HG02943 (cell line): ENCODE data around the gene MAP4.
"Not testable (repeated sequence)": the region's sequence is repeated elsewhere in the genome, so short reads cannot be mapped to it uniquely, and the experiment has no call there.

Experiments used
- ATAC-seq: cut with Tn5 transposase; IDR thresholded peaks from one replicate; pipeline ENCODE4 v1.9.1; 2021; ENCODE audit warnings: mild to moderate bottlenecking, low read depth, moderate library complexity; ENCODE audit not compliant: unreplicated experiment

MAP4 gene

DNA sequence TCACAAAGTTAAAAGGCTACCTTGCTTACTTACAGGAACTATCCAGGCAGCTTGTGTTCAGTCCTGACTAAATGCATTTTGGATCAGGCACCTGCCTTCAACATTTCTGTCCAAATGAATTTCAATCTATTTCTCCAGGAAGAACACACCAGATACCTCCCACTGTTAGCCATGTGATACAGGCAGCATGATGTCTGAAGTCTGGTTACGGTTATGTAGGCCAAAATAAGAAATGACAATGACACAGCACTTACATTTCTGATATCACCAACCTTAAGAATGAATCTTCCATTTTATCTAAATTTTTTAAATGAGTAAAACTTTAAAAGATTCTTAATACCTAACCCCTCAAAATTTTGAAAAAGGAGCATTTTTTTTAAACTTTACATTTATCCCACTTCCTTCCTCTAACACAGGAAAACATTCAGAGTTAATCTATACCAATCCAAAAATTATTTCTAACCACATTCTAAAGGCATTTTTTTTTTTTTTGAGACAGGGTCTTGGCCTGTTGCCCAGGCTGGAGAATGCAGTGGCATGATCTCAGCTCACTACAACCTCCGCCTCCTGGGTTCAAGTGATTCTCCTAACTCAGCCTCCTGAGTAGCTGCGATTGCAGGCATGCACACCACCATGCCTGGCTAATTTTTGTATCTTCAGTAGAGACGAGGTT is at the start of gene MAP4:
MAP4 (minus strand) TSS at position 116 of the 673 bp plus-strand sequence. CDS start 17,556 bp downstream, outside the sequence.
- no peak for ATAC-seq

DNA sequence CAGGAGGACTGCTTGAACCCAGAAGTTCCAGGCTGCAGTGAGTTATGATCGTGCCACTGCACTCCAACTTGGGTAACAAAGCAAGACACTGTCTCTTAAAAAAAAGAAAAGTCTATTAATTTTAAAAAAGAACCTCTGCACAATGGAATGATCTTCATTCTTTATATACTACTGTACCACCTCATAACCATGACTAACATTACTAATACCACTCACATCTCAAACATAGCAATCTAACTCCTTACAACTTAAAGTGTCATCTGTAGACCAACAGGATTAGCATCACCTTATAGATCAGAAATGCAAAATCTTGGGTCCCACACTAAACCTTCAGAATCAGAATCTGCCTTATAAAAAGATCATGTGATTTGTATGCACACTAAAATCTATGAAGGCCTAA is 48.8 kb upstream of the MAP4 start:
- ATAC-seq: no peak

- ATAC-seq: no peak
Measured at GRCh38 chr3:48064292-48064829, 48.1 kb upstream of the MAP4 start.

GRCh38 chr3:48061586-48061985 is 45.4 kb upstream of the MAP4 start:
- ATAC-seq: not testable (repeated sequence)

DNA sequence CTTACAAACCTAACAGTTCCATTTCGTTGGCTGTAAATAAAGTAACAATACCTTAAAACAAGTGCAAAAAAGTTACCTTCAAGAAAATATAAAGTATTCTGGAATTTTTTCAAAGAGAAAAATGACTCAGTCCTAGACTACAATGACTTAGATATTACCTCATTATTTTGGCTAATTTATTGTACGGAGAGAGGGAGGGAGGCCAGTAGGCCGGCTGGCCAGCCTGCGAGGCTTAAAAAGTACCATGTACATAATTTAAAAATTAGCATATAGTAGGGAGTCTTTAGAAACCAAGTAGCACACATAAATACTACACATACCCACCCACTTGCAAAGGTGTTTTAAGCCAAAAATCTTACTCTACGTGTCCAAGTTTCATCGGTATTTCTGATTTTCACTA is 41.9 kb upstream of the MAP4 start:
- ATAC-seq: no peak

- ATAC-seq: no peak
Measured at GRCh38 chr3:48057521-48057920, 41.3 kb upstream of the MAP4 start.

DNA sequence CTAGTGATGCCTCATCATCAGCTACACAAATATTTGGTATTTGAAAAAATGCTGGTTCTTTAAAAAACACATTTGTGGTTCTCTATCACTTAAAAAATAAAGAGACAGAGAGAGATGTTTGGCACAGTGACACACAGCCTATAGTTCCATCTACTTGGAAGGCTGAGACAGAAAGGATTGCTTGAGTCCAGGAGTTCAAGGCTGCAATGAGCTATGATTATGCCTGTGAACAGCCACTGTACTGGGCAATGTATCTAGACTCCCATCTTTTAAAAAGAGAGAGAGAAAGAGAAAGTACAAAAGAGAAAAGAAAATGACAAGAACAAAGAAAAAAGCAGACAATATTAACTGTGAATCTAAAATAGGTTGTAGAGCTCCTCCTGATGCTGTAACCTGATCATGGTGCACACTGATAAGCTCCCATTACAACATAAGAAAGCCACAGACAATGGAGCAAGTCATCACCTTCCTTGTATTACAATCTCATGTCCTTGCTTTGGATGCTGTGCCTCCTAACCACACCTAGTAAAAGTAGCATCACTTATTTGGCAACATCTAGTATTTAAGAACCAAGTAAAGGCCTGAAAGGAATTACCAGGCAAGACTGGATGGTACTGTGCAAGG is 31.7 kb upstream of the MAP4 start:
- no peak for ATAC-seq

GRCh38 chr3:48042071-48042760 is 26.0 kb upstream of the MAP4 start:
- ATAC-seq: no peak

DNA sequence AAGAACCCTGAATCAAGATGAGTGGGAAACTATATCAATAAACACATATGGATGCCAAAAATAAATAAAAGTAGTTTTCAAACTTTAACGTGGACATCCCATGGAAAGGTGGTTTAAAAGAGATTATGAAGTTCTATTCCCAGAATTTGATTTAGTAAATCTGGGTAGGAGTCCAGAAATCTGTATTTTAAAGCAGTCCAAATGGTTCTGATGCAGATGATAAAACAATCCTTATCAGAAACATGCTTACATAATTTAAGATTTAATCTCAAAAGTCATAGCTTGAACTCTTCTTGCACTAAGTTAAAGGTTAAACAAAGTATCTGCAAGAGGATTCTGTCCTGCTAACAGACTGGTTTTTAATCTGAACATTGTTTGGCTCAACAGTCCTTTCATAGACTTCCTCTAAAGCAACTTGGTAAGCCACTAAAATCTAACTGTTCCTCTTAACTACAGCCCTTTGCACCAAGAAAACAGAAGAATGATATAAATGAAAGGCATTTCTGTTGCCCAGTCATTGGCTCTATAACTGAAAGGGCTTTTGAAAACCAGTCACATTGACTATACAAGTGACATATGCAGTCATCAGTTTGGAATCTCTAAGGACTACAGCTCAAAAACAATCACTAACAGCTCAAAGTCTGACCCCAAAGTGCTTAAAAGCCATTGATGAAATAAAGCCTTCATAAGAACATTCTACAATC is 23.4 kb upstream of the MAP4 start:
- ATAC-seq: no peak

DNA sequence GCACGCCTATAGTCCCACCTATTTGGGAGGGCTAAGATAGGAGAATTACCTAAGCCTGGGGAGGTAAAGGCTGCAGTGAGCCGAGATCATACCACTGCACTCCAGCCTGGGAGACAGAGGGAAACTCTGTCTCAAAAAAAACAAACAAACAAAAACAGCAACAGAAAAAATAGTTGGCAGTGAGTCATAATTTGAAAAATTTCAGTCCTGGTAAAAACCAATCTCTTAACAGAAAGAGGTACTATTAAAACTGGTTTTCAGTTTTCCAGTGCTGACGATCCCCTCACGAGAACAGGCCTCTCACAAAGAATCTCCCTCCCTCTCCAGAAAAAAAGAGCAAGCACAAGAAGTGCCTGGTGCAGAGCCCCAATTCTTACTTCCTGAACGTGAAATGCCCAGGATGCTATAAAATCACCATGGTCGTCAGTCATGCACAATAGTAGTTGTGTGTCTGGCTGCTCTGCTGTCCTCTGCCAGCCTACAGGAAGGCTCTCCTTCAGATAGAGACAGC is 22.8 kb upstream of the MAP4 start:
- ATAC-seq: no peak

GRCh38 chr3:48034000-48034516 is 17.8 kb upstream of the MAP4 start:
- ATAC-seq: no peak

DNA sequence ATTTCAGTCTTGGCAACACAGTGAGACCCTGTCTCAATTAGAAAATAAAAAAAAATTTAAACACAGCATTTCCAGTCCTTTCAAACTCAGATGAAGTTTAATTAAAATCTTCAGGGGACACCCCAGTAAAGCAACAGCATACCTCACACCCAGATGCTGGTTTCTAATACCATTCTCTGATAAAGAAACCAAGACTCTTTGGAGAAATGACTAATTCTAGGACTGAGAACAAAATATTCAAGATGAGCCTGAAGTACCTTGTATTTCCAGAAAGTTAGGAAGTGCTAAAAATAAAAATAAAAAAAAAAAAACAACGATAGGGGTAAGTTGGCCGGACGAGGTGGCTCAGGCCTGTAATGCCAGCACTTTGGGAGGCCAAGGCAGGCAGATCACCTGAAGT is 14.0 kb upstream of the MAP4 start:
- ATAC-seq: no peak

- no peak for ATAC-seq
Measured at GRCh38 chr3:48026951-48027908, 11.0 kb upstream of the MAP4 start.

DNA sequence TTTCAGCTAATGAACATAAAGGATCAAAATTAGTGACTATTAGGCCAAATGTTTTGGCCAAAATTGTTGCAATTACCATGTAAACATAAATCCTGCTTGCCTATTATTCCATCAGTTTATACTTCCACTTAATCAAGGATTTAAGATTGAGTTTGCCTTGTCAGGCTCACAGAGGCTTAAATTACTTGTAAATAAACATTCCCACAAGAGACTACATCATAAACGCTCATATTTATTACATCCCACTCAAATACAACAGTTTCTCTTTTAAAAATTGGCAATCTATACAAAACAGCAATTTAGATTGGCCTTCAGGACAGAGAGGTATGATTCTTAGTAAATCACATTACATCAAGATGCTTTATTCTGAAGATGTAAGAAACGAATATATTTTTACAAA is 9.9 kb upstream of the MAP4 start:
- ATAC-seq: no peak

GRCh38 chr3:48024401-48024800 is 8.2 kb upstream of the MAP4 start:
- ATAC-seq: no peak

DNA sequence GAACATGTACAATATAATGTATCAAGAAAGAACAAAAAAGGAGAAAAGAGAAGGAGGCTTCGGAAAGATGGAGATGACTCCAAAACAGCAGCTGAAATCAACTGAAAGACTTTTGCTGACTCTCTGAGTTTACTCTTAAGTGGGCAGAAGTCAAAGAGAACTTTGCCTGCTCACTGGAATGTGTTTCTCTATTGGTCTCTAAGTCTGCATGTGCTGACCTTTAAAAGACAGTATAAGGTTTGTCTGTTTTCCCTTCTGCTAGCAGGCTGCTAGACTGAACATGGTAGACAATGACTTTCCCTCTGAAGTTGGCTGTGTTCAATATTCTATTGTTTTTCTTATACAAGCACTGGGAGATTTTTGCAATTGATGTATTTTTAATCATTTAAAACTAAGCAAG is 7.2 kb upstream of the MAP4 start:
- no peak for ATAC-seq

GRCh38 chr3:48022178-48022577 is 6.0 kb upstream of the MAP4 start:
- no peak for ATAC-seq

GRCh38 chr3:48018841-48019240 is 2.6 kb upstream of the MAP4 start:
- no peak for ATAC-seq

DNA sequence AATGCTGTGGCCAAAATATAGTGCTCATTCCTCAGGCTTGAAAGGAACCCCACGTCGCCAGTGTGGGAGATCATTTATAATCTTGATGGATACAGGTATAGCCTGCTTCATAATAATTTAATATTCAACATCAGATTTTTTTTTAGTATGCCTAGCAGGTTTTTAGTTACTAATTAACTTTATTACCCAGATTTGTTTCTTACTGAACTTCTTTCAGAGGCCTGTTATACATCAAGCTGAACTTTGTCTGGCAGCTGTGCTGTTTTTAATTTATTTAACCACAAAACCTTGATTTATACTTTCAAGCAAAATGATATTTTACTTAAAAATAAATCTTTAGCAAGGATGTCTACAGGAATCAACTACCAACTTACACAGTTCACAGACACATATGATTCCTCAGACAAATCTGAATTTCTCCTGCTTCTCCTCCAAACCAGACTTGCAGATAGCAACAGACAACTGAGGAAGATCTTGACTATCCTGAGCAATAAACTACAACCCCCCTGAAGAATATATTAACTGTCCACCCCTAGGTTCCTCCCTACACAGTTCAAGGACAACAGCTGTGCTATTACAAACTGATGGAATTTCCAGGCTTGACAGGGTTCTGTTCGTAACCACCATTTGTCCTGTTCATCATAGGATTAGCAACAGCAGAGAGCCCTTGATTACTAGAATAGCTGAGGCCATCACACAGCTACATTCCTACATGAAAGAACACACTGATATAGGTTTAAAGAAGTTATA is 610 bp downstream of the MAP4 start:
- no peak for ATAC-seq
